Activated naive CD4-positive, alpha-beta T cell (primary cell): ENCODE measurements around the gene ERCC3.
"Not testable (repeated sequence)": the region's sequence is repeated elsewhere in the genome, so short reads cannot be mapped to it uniquely, and the experiment has no call there.

ENCODE experiments used
- DNase-seq, 4 experiments: peaks; one replicate each; lab custom pipeline; 2025; lab: John Stamatoyannopoulos, UW

The ERCC3 gene

GRCh38 chr2:127225186-127225960, 68.6 kb downstream of the ERCC3 start:
- DNase-seq: no peak

GRCh38 chr2:127224135-127224534, 69.8 kb downstream of the ERCC3 start:
- not testable (repeated sequence) for DNase-seq

GRCh38 chr2:127220768-127221527, 73.0 kb downstream of the ERCC3 start:
- DNase-seq: no peak

GRCh38 chr2:127220102-127220767, 73.7 kb downstream of the ERCC3 start, which contains the start of gene CYP27C1:
Gene CYP27C1 (minus strand): TSS chr2:127220299. CDS start chr2:127220270, 29 bp downstream.
- DNase-seq: no peak

GRCh38 chr2:127219171-127220070, 74.5 kb downstream of the ERCC3 start:
- DNase-seq: no peak

GRCh38 chr2:127218812-127219170, 75.2 kb downstream of the ERCC3 start:
- no peak for DNase-seq

- no peak for DNase-seq
These were observed 76.2 kb downstream of the ERCC3 start for GRCh38 chr2:127217470-127218325.

- DNase-seq: no peak
These were observed 77.4 kb downstream of the ERCC3 start for GRCh38 chr2:127216593-127216992.

- no peak for DNase-seq
These were observed 77.8 kb downstream of the ERCC3 start for GRCh38 chr2:127216095-127216494.

- not testable (repeated sequence) for DNase-seq
These were observed 79.7 kb downstream of the ERCC3 start for GRCh38 chr2:127214201-127214600.

- no peak for DNase-seq
These were observed 85.6 kb downstream of the ERCC3 start for GRCh38 chr2:127208313-127208712.
